Measurements from ENCODE around the gene FAM181A. TPM values are rescaled to one million over a fixed set of nuclear protein-coding genes. Genes with fewer than 3 reads are reported as not detected.

FAM181A gene
- total and polyA plus RNA-seq, 2 experiments from 2014 or later: not detected

DNA sequence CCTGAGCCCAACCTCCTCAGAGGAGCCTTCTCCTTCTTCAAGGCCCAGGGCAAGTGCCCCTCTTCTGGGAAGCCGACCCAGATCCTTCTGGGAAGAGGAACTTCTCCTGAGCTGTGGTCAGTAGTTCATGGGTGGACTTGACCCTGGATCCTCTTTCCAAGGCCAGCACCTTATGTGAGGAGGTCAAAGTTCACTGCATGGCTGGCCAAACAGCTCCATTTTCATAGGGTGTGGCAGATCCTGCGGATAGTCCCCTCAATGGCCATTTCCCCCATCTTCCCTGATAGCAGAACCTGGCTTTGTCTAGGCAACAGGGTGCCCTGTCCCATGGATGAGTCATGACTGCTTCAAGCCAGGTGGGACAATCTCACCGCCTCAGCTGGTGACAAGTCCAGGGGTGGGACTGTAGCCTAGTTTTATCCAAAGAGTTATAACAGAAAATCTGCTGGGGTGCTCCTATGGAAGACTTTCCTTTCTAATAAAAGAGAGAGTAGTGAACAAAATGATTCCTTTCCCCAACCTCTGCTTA is 38.9 kb downstream of the FAM181A start:
- Histone ChIP-seq H3K36me3 (ENCODE audit: insufficient read depth) (no peaks in the 10 kb centered on the region), H3K27me3 (ENCODE audit: insufficient read depth) (no peaks in the 10 kb centered on the region), H3K4me1 (ENCODE audit: insufficient read depth) (no peaks in the 10 kb centered on the region), H3K9me2 (ENCODE audit: insufficient read depth) (0 out of 2 replicates have a peak, but pooled peaks cover 5% of the 10 kb centered on the region), H3K79me2 (replicated peaks; ENCODE audit: insufficient read depth) (no peaks in the 10 kb centered on the region), H3F3A (replicated peaks; ENCODE audit: low read depth) (no peaks in the 10 kb centered on the region), H4K20me1 (replicated peaks; ENCODE audit: insufficient read depth) (no peaks in the 10 kb centered on the region), H3K27ac (ENCODE audit: low read depth) (no peak overlapping the region), H3K4me2 (no peak overlapping the region), H3K4me3 (no peak overlapping the region), H2AFZ (no peak overlapping the region)
- ATAC-seq (no peak), DNase-seq (ENCODE audit: low spot score) (no peak)
- Mint-ChIP-seq H3K36me3 (ENCODE audit: low read depth) (no peaks in the 10 kb centered on the region), H3K4me3 (no peak overlapping the region), H3K4me1 (no peaks in the 10 kb centered on the region), H3K9me3 (no peaks in the 10 kb centered on the region), H3K27ac (no peak overlapping the region), H3K27me3 (ENCODE audit: insufficient read depth, low read depth, poor library complexity) (no peaks in the 10 kb centered on the region)
- TF ChIP-seq, protein P1, sequence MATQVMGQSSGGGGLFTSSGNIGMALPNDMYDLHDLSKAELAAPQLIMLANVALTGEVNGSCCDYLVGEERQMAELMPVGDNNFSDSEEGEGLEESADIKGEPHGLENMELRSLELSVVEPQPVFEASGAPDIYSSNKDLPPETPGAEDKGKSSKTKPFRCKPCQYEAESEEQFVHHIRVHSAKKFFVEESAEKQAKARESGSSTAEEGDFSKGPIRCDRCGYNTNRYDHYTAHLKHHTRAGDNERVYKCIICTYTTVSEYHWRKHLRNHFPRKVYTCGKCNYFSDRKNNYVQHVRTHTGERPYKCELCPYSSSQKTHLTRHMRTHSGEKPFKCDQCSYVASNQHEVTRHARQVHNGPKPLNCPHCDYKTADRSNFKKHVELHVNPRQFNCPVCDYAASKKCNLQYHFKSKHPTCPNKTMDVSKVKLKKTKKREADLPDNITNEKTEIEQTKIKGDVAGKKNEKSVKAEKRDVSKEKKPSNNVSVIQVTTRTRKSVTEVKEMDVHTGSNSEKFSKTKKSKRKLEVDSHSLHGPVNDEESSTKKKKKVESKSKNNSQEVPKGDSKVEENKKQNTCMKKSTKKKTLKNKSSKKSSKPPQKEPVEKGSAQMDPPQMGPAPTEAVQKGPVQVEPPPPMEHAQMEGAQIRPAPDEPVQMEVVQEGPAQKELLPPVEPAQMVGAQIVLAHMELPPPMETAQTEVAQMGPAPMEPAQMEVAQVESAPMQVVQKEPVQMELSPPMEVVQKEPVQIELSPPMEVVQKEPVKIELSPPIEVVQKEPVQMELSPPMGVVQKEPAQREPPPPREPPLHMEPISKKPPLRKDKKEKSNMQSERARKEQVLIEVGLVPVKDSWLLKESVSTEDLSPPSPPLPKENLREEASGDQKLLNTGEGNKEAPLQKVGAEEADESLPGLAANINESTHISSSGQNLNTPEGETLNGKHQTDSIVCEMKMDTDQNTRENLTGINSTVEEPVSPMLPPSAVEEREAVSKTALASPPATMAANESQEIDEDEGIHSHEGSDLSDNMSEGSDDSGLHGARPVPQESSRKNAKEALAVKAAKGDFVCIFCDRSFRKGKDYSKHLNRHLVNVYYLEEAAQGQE (IDR thresholded peaks at IDR 0.05; ENCODE audit: unreplicated experiment): no peak
- TF ChIP-seq, protein P2, sequence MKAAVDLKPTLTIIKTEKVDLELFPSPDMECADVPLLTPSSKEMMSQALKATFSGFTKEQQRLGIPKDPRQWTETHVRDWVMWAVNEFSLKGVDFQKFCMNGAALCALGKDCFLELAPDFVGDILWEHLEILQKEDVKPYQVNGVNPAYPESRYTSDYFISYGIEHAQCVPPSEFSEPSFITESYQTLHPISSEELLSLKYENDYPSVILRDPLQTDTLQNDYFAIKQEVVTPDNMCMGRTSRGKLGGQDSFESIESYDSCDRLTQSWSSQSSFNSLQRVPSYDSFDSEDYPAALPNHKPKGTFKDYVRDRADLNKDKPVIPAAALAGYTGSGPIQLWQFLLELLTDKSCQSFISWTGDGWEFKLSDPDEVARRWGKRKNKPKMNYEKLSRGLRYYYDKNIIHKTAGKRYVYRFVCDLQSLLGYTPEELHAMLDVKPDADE (IDR thresholded peaks at IDR 0.05): no peak
- TF ChIP-seq ZNF331 (CRISPR knock-in tag; IDR thresholded peaks at IDR 0.05; ENCODE audit: low read depth) (no peak), ZNF114 (CRISPR knock-in tag; IDR thresholded peaks at IDR 0.05) (no peak), EZH2phosphoT487 (IDR thresholded peaks at IDR 0.05; ENCODE audit: unreplicated experiment) (no peak), EZH2 (IDR thresholded peaks at IDR 0.05; ENCODE audit: low read depth, unreplicated experiment) (no peak), JUNB (IDR thresholded peaks at IDR 0.05; ENCODE audit: unreplicated experiment) (no peak), STAT1 (IDR thresholded peaks at IDR 0.05; ENCODE audit: unreplicated experiment) (no peak), POLR2AphosphoS5 (IDR thresholded peaks at IDR 0.05; ENCODE audit: low read depth) (no peak)
- TF ChIP-seq, protein P3, sequence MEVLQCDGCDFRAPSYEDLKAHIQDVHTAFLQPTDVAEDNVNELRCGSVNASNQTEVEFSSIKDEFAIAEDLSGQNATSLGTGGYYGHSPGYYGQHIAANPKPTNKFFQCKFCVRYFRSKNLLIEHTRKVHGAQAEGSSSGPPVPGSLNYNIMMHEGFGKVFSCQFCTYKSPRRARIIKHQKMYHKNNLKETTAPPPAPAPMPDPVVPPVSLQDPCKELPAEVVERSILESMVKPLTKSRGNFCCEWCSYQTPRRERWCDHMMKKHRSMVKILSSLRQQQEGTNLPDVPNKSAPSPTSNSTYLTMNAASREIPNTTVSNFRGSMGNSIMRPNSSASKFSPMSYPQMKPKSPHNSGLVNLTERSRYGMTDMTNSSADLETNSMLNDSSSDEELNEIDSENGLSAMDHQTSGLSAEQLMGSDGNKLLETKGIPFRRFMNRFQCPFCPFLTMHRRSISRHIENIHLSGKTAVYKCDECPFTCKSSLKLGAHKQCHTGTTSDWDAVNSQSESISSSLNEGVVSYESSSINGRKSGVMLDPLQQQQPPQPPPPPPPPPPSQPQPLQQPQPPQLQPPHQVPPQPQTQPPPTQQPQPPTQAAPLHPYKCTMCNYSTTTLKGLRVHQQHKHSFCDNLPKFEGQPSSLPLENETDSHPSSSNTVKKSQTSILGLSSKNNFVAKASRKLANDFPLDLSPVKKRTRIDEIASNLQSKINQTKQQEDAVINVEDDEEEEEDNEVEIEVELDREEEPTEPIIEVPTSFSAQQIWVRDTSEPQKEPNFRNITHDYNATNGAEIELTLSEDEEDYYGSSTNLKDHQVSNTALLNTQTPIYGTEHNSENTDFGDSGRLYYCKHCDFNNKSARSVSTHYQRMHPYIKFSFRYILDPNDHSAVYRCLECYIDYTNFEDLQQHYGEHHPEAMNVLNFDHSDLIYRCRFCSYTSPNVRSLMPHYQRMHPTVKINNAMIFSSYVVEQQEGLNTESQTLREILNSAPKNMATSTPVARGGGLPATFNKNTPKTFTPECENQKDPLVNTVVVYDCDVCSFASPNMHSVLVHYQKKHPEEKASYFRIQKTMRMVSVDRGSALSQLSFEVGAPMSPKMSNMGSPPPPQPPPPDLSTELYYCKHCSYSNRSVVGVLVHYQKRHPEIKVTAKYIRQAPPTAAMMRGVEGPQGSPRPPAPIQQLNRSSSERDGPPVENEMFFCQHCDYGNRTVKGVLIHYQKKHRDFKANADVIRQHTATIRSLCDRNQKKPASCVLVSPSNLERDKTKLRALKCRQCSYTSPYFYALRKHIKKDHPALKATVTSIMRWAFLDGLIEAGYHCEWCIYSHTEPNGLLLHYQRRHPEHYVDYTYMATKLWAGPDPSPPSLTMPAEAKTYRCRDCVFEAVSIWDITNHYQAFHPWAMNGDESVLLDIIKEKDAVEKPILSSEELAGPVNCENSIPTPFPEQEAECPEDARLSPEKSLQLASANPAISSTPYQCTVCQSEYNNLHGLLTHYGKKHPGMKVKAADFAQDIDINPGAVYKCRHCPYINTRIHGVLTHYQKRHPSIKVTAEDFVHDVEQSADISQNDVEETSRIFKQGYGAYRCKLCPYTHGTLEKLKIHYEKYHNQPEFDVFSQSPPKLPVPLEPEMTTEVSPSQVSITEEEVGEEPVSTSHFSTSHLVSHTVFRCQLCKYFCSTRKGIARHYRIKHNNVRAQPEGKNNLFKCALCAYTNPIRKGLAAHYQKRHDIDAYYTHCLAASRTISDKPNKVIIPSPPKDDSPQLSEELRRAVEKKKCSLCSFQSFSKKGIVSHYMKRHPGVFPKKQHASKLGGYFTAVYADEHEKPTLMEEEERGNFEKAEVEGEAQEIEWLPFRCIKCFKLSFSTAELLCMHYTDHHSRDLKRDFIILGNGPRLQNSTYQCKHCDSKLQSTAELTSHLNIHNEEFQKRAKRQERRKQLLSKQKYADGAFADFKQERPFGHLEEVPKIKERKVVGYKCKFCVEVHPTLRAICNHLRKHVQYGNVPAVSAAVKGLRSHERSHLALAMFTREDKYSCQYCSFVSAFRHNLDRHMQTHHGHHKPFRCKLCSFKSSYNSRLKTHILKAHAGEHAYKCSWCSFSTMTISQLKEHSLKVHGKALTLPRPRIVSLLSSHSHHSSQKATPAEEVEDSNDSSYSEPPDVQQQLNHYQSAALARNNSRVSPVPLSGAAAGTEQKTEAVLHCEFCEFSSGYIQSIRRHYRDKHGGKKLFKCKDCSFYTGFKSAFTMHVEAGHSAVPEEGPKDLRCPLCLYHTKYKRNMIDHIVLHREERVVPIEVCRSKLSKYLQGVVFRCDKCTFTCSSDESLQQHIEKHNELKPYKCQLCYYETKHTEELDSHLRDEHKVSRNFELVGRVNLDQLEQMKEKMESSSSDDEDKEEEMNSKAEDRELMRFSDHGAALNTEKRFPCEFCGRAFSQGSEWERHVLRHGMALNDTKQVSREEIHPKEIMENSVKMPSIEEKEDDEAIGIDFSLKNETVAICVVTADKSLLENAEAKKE (CRISPR knock-in tag; IDR thresholded peaks at IDR 0.05): no peak
- TF ChIP-seq, protein P4, sequence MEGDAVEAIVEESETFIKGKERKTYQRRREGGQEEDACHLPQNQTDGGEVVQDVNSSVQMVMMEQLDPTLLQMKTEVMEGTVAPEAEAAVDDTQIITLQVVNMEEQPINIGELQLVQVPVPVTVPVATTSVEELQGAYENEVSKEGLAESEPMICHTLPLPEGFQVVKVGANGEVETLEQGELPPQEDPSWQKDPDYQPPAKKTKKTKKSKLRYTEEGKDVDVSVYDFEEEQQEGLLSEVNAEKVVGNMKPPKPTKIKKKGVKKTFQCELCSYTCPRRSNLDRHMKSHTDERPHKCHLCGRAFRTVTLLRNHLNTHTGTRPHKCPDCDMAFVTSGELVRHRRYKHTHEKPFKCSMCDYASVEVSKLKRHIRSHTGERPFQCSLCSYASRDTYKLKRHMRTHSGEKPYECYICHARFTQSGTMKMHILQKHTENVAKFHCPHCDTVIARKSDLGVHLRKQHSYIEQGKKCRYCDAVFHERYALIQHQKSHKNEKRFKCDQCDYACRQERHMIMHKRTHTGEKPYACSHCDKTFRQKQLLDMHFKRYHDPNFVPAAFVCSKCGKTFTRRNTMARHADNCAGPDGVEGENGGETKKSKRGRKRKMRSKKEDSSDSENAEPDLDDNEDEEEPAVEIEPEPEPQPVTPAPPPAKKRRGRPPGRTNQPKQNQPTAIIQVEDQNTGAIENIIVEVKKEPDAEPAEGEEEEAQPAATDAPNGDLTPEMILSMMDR (conservative IDR thresholded peaks at IDR 0.05; ENCODE audit: low read depth in 2 of 2): no peak
